Measurements from ENCODE around the gene TRIM3. TPM values are rescaled to one million over a fixed set of nuclear protein-coding genes. Genes with fewer than 3 reads are reported as not detected.

TRIM3 gene
- total and polyA plus RNA-seq, 5 donors from 2014 or later, result 0.91 to 16.4 (median 2.0) TPM

- Histone ChIP-seq H3K9me3 (ENCODE audit: control insufficient read depth in 2 of 2, low read length in 2 of 2) (no peaks in the 10 kb centered on the region), H3K27ac (ENCODE audit: insufficient read depth, low read length, poor library complexity, severe bottlenecking) (peak overlapping the region; percentile 82), H3K4me3 (ENCODE audit: low read depth, low read length) (no peak overlapping the region), H3K4me1 (ENCODE audit: control insufficient read depth, insufficient read depth, low read length, poor library complexity, severe bottlenecking) (peaks cover 74% of the 10 kb centered on the region), H3K36me3 (ENCODE audit: control insufficient read depth, insufficient read depth, low read length) (peaks cover 22% of the 10 kb centered on the region), H3K27me3 (ENCODE audit: control insufficient read depth, insufficient read depth, low read length) (no peaks in the 10 kb centered on the region)
- H3K9me3 Mint-ChIP-seq, result peaks cover 0 to 2% (median 0%) of the 10 kb centered on the region in 7 donors
- peaks cover 10 to 89% (median 56%) of the 10 kb centered on the region in 4 donors for H3K4me1 Mint-ChIP-seq
- ATAC-seq (ENCODE audit: low read depth in 2 of 2) (no peak), DNase-seq (no peak)
- H3K36me3 Mint-ChIP-seq, result peaks cover 52% of the 10 kb centered on the region
- H3K27me3 Mint-ChIP-seq, result peaks cover 4% of the 10 kb centered on the region
- H3K4me3 Mint-ChIP-seq, result peak overlapping the region in 3 of 4 donors; percentile 34 to 80 (median 75)
- peak overlapping the region; percentile 81 to 97 (median 92) for H3K27ac Mint-ChIP-seq
These were observed 68.6 kb downstream of the TRIM3 start for GRCh38 chr11:6405052-6405667.

GRCh38 chr11:6404342-6405051, 69.2 kb downstream of the TRIM3 start:
- peak overlapping the region; percentile 82 for H3K27ac ChIP-seq (ENCODE audit: insufficient read depth, low read length, poor library complexity, severe bottlenecking)
- peaks cover 4% of the 10 kb centered on the region for H3K27me3 Mint-ChIP-seq
- H3K36me3 ChIP-seq (ENCODE audit: control insufficient read depth, insufficient read depth, low read length), result peaks cover 17% of the 10 kb centered on the region
- peak overlapping the region; percentile 66 for H3K4me3 ChIP-seq (ENCODE audit: low read depth, low read length)
- peaks cover 9 to 89% (median 54%) of the 10 kb centered on the region in 4 donors for H3K4me1 Mint-ChIP-seq
- H3K4me3 Mint-ChIP-seq, result peak overlapping the region; percentile 32 to 94 (median 87)
- peaks cover 49% of the 10 kb centered on the region for H3K36me3 Mint-ChIP-seq
- no peaks in the 10 kb centered on the region for H3K9me3 ChIP-seq (ENCODE audit: control insufficient read depth in 2 of 2, low read length in 2 of 2)
- no peaks in the 10 kb centered on the region for H3K27me3 ChIP-seq (ENCODE audit: control insufficient read depth, insufficient read depth, low read length)
- peaks cover 72% of the 10 kb centered on the region for H3K4me1 ChIP-seq (ENCODE audit: control insufficient read depth, insufficient read depth, low read length, poor library complexity, severe bottlenecking)
- DNase-seq (peak in 2 of 3 donors; percentile 43 to 52), ATAC-seq (ENCODE audit: low read depth in 2 of 2) (peak; percentile 59 to 66)
- H3K27ac Mint-ChIP-seq, result peak overlapping the region; percentile 81 to 97 (median 92)
- H3K9me3 Mint-ChIP-seq, result peaks cover 0 to 2% (median 0%) of the 10 kb centered on the region in 7 donors

GRCh38 chr11:6403539-6403938, 70.2 kb downstream of the TRIM3 start:
- Mint-ChIP-seq H3K4me1 (peaks cover 9 to 92% (median 56%) of the 10 kb centered on the region in 4 donors), H3K27me3 (peaks cover 4% of the 10 kb centered on the region), H3K27ac (peak overlapping the region; percentile 81 to 97 (median 92)), H3K9me3 (peaks cover 0 to 2% (median 0%) of the 10 kb centered on the region in 7 donors), H3K4me3 (peak overlapping the region; percentile 80 to 94 (median 91)), H3K36me3 (peaks cover 52% of the 10 kb centered on the region)
- Histone ChIP-seq H3K27ac (ENCODE audit: insufficient read depth, low read length, poor library complexity, severe bottlenecking) (peak overlapping the region; percentile 82), H3K27me3 (ENCODE audit: control insufficient read depth, insufficient read depth, low read length) (no peaks in the 10 kb centered on the region), H3K36me3 (ENCODE audit: control insufficient read depth, insufficient read depth, low read length) (peaks cover 12% of the 10 kb centered on the region), H3K9me3 (ENCODE audit: control insufficient read depth in 2 of 2, low read length in 2 of 2) (no peaks in the 10 kb centered on the region), H3K4me3 (ENCODE audit: low read depth, low read length) (peak overlapping the region; percentile 66), H3K4me1 (ENCODE audit: control insufficient read depth, insufficient read depth, low read length, poor library complexity, severe bottlenecking) (peaks cover 70% of the 10 kb centered on the region)
- DNase-seq (no peak), ATAC-seq (ENCODE audit: low read depth in 2 of 2) (no peak)

GRCh38 chr11:6402561-6402981, 71.2 kb downstream of the TRIM3 start:
- Histone ChIP-seq H3K27me3 (ENCODE audit: control insufficient read depth, insufficient read depth, low read length) (no peaks in the 10 kb centered on the region), H3K27ac (ENCODE audit: insufficient read depth, low read length, poor library complexity, severe bottlenecking) (peak overlapping the region; percentile 82), H3K4me3 (ENCODE audit: low read depth, low read length) (peak overlapping the region; percentile 66), H3K4me1 (ENCODE audit: control insufficient read depth, insufficient read depth, low read length, poor library complexity, severe bottlenecking) (peaks cover 68% of the 10 kb centered on the region), H3K36me3 (ENCODE audit: control insufficient read depth, insufficient read depth, low read length) (peaks cover 14% of the 10 kb centered on the region), H3K9me3 (ENCODE audit: control insufficient read depth in 2 of 2, low read length in 2 of 2) (no peaks in the 10 kb centered on the region)
- peaks cover 9 to 97% (median 52%) of the 10 kb centered on the region in 4 donors for H3K4me1 Mint-ChIP-seq
- H3K36me3 Mint-ChIP-seq, result peaks cover 57% of the 10 kb centered on the region
- peaks cover 4% of the 10 kb centered on the region for H3K27me3 Mint-ChIP-seq
- H3K9me3 Mint-ChIP-seq, result peaks cover 0 to 2% (median 0%) of the 10 kb centered on the region in 7 donors
- peak overlapping the region; percentile 80 to 91 (median 87) for H3K4me3 Mint-ChIP-seq
- H3K27ac Mint-ChIP-seq, result peak overlapping the region; percentile 81 to 97 (median 92)
- ATAC-seq (ENCODE audit: low read depth in 2 of 2), result peak; percentile 88 to 91
- peak; percentile 67 to 97 (median 92) for DNase-seq

- peak overlapping the region; percentile 66 for H3K4me3 ChIP-seq (ENCODE audit: low read depth, low read length)
- Mint-ChIP-seq H3K27ac (peak overlapping the region; percentile 81 to 97 (median 92)), H3K4me3 (peak overlapping the region; percentile 80 to 91 (median 87)), H3K36me3 (peaks cover 57% of the 10 kb centered on the region), H3K4me1 (peaks cover 12 to 97% (median 48%) of the 10 kb centered on the region in 4 donors), H3K27me3 (peaks cover 4% of the 10 kb centered on the region), H3K9me3 (peaks cover 0 to 2% (median 0%) of the 10 kb centered on the region in 7 donors)
- H3K4me1 ChIP-seq (ENCODE audit: control insufficient read depth, insufficient read depth, low read length, poor library complexity, severe bottlenecking), result peaks cover 63% of the 10 kb centered on the region
- no peaks in the 10 kb centered on the region for H3K27me3 ChIP-seq (ENCODE audit: control insufficient read depth, insufficient read depth, low read length)
- H3K36me3 ChIP-seq (ENCODE audit: control insufficient read depth, insufficient read depth, low read length), result peaks cover 19% of the 10 kb centered on the region
- H3K9me3 ChIP-seq (ENCODE audit: control insufficient read depth in 2 of 2, low read length in 2 of 2), result no peaks in the 10 kb centered on the region
- peak in 1 of 3 donors; percentile 52 for DNase-seq
- ATAC-seq (ENCODE audit: low read depth in 2 of 2), result no peak
- H3K27ac ChIP-seq (ENCODE audit: insufficient read depth, low read length, poor library complexity, severe bottlenecking), result peak overlapping the region; percentile 82
These were observed 71.7 kb downstream of the TRIM3 start for GRCh38 chr11:6402061-6402470.

- DNase-seq (no peak), ATAC-seq (ENCODE audit: low read depth in 2 of 2) (no peak)
- Mint-ChIP-seq H3K27ac (peak overlapping the region; percentile 50 to 92 (median 79)), H3K9me3 (peaks cover 0 to 2% (median 0%) of the 10 kb centered on the region in 7 donors), H3K4me3 (peak overlapping the region; percentile 50 to 88 (median 63)), H3K27me3 (peaks cover 4% of the 10 kb centered on the region), H3K4me1 (peaks cover 18 to 97% (median 44%) of the 10 kb centered on the region in 4 donors), H3K36me3 (peaks cover 52% of the 10 kb centered on the region)
- Histone ChIP-seq H3K4me3 (ENCODE audit: low read depth, low read length) (no peak overlapping the region), H3K27ac (ENCODE audit: insufficient read depth, low read length, poor library complexity, severe bottlenecking) (peak overlapping the region; percentile 53), H3K4me1 (ENCODE audit: control insufficient read depth, insufficient read depth, low read length, poor library complexity, severe bottlenecking) (peaks cover 57% of the 10 kb centered on the region), H3K9me3 (ENCODE audit: control insufficient read depth in 2 of 2, low read length in 2 of 2) (no peaks in the 10 kb centered on the region), H3K36me3 (ENCODE audit: control insufficient read depth, insufficient read depth, low read length) (peaks cover 24% of the 10 kb centered on the region), H3K27me3 (ENCODE audit: control insufficient read depth, insufficient read depth, low read length) (no peaks in the 10 kb centered on the region)
These were observed 72.3 kb downstream of the TRIM3 start for GRCh38 chr11:6401464-6401863.

GRCh38 chr11:6400431-6401345, 73.1 kb downstream of the TRIM3 start:
- Mint-ChIP-seq H3K9me3 (peaks cover 0 to 1% (median 0%) of the 10 kb centered on the region in 7 donors), H3K36me3 (peaks cover 53% of the 10 kb centered on the region), H3K27me3 (no peaks in the 10 kb centered on the region), H3K27ac (peak overlapping the region; percentile 66 to 92 (median 79)), H3K4me3 (peak overlapping the region in 3 of 4 donors; percentile 50 to 65 (median 61)), H3K4me1 (peaks cover 21 to 97% (median 40%) of the 10 kb centered on the region in 4 donors)
- Histone ChIP-seq H3K27ac (ENCODE audit: insufficient read depth, low read length, poor library complexity, severe bottlenecking) (peak overlapping the region; percentile 16), H3K27me3 (ENCODE audit: control insufficient read depth, insufficient read depth, low read length) (no peaks in the 10 kb centered on the region), H3K9me3 (ENCODE audit: control insufficient read depth in 2 of 2, low read length in 2 of 2) (no peaks in the 10 kb centered on the region), H3K36me3 (ENCODE audit: control insufficient read depth, insufficient read depth, low read length) (peaks cover 24% of the 10 kb centered on the region), H3K4me1 (ENCODE audit: control insufficient read depth, insufficient read depth, low read length, poor library complexity, severe bottlenecking) (peaks cover 49% of the 10 kb centered on the region), H3K4me3 (ENCODE audit: low read depth, low read length) (no peak overlapping the region)
- ATAC-seq (ENCODE audit: low read depth in 2 of 2) (no peak), DNase-seq (no peak)

Data from CD4-positive, CD25-positive, alpha-beta regulatory T cell (primary cell).